ENCODE data around the gene GRM3. TPM values are rescaled to one million over a fixed set of nuclear protein-coding genes. Genes with fewer than 3 reads are reported as not detected.

The GRM3 gene
- polyA plus RNA-seq, 1 of the 3 experiments (the other 2 are of a cell fraction): not detected

- Histone ChIP-seq H3K36me3 (replicated peaks in 1 of 2; ENCODE audit: control insufficient read depth in 1 of 2, insufficient read depth in 2 of 2, low read length in 1 of 2) (peaks cover 36 to 68% of the 10 kb centered on the region in 2 experiments), H3F3A (replicated peaks; ENCODE audit: insufficient read depth) (peaks cover 12% of the 10 kb centered on the region), H3K27me3 (ENCODE audit: insufficient read depth) (no peaks in the 10 kb centered on the region), H3K9ac (no peak overlapping the region), H3K4me2 (no peak overlapping the region), H4K20me1 (ENCODE audit: insufficient read depth) (peaks cover 1% of the 10 kb centered on the region; the same call in 1 of the 2 replicates), H3K79me2 (ENCODE audit: insufficient read depth) (no peaks in the 10 kb centered on the region), H3K27ac (ENCODE audit: low read depth in 2 of 2, low read length in 1 of 2) (no peak overlapping the region), H3K9me2 (no peaks in the 10 kb centered on the region), H3K4me3 (ENCODE audit: low read depth in 2 of 2, low read length in 1 of 2) (no peak overlapping the region), H3K4me1 (ENCODE audit: control insufficient read depth in 1 of 2, insufficient read depth in 2 of 2, low read depth in 1 of 2, low read length in 1 of 2) (peaks cover 8 to 17% of the 10 kb centered on the region in 2 experiments; a peak in 2 of 4 replicates), H3K9me3 (no peaks in the 10 kb centered on the region), H2AFZ (ENCODE audit: low read depth) (no peak overlapping the region)
- ChIA-PET POLR2A (no interaction called here), CTCF (interaction anchor here (0.9 to 5.1 kb wide), 6 partner anchors 18 to 329 kb away, joined by 3 to 39 read pairs (median 3); partner anchors contain the start of gene ELAPOR2)
- 80% methylated on average over 1 of the region's 1 CpG for WGBS (ENCODE audit: low lambda C conversion rate)
- TF ChIP-seq REST (IDR thresholded peaks at IDR 0.05; ENCODE audit: low read depth, low read length) (peak; percentile 97), EP300 (IDR thresholded peaks at IDR 0.05; ENCODE audit: borderline replicate concordance in 1 of 2, low read depth in 1 of 2, low read length in 1 of 2) (no peak)
- no peak for DNase-seq
These were observed 265.2 kb downstream of the GRM3 start for GRCh38 chr7:86908948-86909347.

DNA sequence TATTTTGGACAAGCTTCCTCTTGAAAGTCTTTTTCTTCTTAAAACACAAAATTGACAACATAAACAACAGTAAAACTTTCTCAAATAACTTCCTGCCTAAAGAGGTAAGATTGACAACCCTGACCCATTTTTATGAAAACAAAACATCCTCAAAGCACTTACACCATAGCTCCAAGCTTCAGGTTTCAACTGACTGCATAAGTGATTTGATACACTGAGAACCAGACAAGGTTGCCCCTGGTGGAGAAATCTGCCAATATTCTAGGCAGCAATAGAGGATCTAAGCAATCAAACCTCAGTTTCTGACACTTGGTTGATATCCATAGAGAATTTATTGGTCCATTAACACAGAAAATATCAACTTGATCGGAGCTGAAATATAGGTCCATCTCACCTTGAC, 267.9 kb downstream of the GRM3 start:
- peaks cover 11 to 17% of the 10 kb centered on the region in 2 experiments; a peak in 2 of 4 replicates for H3K4me1 ChIP-seq (ENCODE audit: control insufficient read depth in 1 of 2, insufficient read depth in 2 of 2, low read depth in 1 of 2, low read length in 1 of 2)
- H3K9ac ChIP-seq: no peak overlapping the region
- ChIA-PET POLR2A (no interaction called here), CTCF (interaction anchor here (0.7 to 5.1 kb wide), 17 partner anchors 8 to 504 kb away, joined by 3 to 39 read pairs (median 4); partner anchors contain the start of gene ELAPOR2)
- H3K4me3 ChIP-seq (ENCODE audit: low read depth in 2 of 2, low read length in 1 of 2): no peak overlapping the region
- DNase-seq: no peak
- H4K20me1 ChIP-seq (ENCODE audit: insufficient read depth): peaks cover 4% of the 10 kb centered on the region; the same call in 1 of the 2 replicates
- H2AFZ ChIP-seq (ENCODE audit: low read depth): no peak overlapping the region
- peaks cover 30% of the 10 kb centered on the region for H3F3A ChIP-seq (replicated peaks; ENCODE audit: insufficient read depth)
- no peaks in the 10 kb centered on the region for H3K9me3 ChIP-seq
- no peak overlapping the region for H3K27ac ChIP-seq (ENCODE audit: low read depth in 2 of 2, low read length in 1 of 2)
- H3K9me2 ChIP-seq: no peaks in the 10 kb centered on the region
- no peaks in the 10 kb centered on the region for H3K79me2 ChIP-seq (ENCODE audit: insufficient read depth)
- H3K27me3 ChIP-seq (ENCODE audit: insufficient read depth): no peaks in the 10 kb centered on the region
- peaks cover 38 to 72% of the 10 kb centered on the region in 2 experiments for H3K36me3 ChIP-seq (replicated peaks in 1 of 2; ENCODE audit: control insufficient read depth in 1 of 2, insufficient read depth in 2 of 2, low read length in 1 of 2)
- TF ChIP-seq, protein P1, sequence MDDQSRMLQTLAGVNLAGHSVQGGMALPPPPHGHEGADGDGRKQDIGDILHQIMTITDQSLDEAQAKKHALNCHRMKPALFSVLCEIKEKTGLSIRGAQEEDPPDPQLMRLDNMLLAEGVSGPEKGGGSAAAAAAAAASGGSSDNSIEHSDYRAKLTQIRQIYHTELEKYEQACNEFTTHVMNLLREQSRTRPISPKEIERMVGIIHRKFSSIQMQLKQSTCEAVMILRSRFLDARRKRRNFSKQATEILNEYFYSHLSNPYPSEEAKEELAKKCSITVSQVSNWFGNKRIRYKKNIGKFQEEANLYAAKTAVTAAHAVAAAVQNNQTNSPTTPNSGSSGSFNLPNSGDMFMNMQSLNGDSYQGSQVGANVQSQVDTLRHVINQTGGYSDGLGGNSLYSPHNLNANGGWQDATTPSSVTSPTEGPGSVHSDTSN (IDR thresholded peaks at IDR 0.05): no peak
- TF ChIP-seq CTCF (IDR thresholded peaks at IDR 0.05): peak; percentile 34; the same call in 1 of the 2 replicates
- no peak for TF ChIP-seq TEAD4 (IDR thresholded peaks at IDR 0.05; ENCODE audit: borderline replicate concordance, insufficient read depth)
- H3K4me2 ChIP-seq: no peak overlapping the region
- 87% methylated on average over 1 of the region's 1 CpG for whole genome bisulfite sequencing (ENCODE audit: low lambda C conversion rate)

Data from SK-N-SH (cell line).